T1000 (cell line): ENCODE measurements around the gene LDHA.
"Not testable (repeated sequence)": the region's sequence is repeated elsewhere in the genome, so short reads cannot be mapped to it uniquely, and the experiment has no call there.

Experiments used
- DNase-seq: peaks from one replicate; lab custom pipeline; 2025; ENCODE audit warnings: mixed read lengths; lab: John Stamatoyannopoulos, UW

The LDHA gene

DNA sequence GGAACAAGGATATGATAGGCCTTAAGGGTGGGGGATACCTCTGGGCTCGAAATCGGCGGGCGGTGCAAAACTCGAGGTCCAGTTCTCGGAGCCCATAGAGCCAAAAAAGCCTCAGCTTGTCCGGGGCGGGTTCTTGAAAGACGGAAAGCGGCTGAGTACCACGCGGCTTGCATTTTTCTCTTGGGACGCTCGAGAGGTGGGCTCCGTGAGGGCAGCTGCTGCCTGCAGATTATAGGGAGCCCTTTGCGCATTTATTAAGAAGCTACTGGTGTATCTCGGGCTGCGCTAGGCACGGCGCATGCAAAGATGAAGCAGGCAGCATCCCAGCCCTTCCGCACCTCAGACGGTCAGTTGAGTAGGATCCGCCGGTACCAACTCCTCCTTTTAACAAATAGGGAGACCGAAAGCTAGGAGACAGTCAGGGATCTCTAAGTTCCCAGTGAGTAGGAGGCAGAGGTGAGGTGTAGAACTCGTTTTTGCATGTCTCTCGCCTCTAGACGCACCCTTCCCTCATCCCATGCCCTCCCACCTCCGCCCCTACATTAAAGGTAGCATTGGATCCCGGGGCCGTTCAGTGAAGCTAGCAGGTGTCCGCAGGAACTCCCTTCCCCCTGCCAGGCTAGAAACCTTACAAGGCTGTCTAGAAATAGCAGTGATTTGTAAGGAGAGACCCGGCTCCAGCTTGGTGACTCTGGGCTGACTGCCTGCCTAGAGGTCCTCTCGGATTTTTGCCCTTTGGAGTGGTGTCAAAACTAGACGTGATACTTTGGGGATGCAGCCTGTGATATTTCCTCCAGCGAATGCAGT is 768 bp downstream of the LDHA start:
- DNase-seq = no peak

- DNase-seq = peak; percentile 92
These were observed 1.6 kb downstream of the LDHA start for GRCh38 chr11:18395735-18396504.

GRCh38 chr11:18397921-18398320 is 3.6 kb downstream of the LDHA start:
- DNase-seq = no peak

- DNase-seq = not testable (repeated sequence)
These were observed 6.7 kb downstream of the LDHA start for GRCh38 chr11:18401077-18401476.

GRCh38 chr11:18404062-18404461 is 9.7 kb downstream of the LDHA start:
- no peak for DNase-seq

DNA sequence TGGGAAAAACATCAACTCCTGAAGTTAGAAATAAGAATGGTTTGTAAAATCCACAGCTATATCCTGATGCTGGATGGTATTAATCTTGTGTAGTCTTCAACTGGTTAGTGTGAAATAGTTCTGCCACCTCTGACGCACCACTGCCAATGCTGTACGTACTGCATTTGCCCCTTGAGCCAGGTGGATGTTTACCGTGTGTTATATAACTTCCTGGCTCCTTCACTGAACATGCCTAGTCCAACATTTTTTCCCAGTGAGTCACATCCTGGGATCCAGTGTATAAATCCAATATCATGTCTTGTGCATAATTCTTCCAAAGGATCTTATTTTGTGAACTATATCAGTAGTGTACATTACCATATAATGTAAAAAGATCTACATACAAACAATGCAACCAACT is 13.0 kb downstream of the LDHA start:
- not testable (repeated sequence) for DNase-seq

GRCh38 chr11:18408558-18409291 is 14.4 kb downstream of the LDHA start:
- no peak for DNase-seq

DNA sequence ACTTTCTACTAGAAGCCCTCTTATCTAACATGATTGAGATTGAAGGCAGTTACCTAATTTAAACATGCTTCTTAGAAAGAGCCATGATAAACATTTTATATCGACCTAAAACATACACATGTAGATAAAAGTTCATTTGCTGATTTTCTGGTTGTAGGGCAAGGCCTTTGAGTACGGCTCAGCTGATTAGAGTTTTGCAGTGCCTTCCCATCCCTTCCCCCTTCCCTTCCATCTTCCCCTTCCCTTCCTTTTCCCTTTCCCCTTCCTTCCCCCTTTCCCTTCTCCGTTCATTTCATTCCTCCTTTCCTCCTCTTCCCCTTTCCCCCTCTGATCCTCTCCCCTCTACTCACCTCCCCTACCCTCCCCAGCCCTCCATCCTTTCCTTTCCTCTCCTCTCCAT is 22.1 kb downstream of the LDHA start:
- DNase-seq = no peak

- no peak for DNase-seq
These were observed 24.7 kb downstream of the LDHA start for GRCh38 chr11:18419040-18419439.

DNA sequence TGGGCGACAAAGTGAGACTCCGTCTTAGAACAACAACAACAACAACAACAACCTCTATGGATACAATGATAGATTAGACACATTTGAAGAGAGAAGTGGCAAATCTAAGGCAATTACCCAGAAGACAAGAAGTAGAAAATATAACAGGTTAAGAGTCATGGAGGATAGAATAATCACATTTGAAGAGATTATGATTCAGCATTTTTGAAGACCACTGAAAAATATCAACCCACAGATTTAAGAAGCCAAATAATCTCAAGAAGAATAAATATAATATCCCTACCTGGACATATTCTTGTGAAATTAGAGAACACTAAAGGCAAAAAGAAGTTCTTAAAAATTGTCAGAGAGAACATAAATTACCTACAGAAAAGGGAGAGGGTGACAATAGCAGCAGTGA is 25.7 kb downstream of the LDHA start:
- DNase-seq = no peak

GRCh38 chr11:18427240-18427639 is 32.9 kb downstream of the LDHA start:
- DNase-seq = no peak

GRCh38 chr11:18429332-18429731 is 35.0 kb downstream of the LDHA start:
- DNase-seq = no peak

- no peak for DNase-seq
These were observed 44.3 kb downstream of the LDHA start for GRCh38 chr11:18438691-18439090.

GRCh38 chr11:18449251-18449650 is 54.9 kb downstream of the LDHA start:
- DNase-seq = no peak

- DNase-seq = no peak
These were observed 58.6 kb downstream of the LDHA start for GRCh38 chr11:18452927-18453326.

- DNase-seq = no peak
These were observed 61.5 kb downstream of the LDHA start, which contains the start of gene LDHAL6A for GRCh38 chr11:18455686-18456372. LDHAL6A (plus strand) TSS chr11:18455856; CDS start chr11:18456681, 825 bp downstream.

DNA sequence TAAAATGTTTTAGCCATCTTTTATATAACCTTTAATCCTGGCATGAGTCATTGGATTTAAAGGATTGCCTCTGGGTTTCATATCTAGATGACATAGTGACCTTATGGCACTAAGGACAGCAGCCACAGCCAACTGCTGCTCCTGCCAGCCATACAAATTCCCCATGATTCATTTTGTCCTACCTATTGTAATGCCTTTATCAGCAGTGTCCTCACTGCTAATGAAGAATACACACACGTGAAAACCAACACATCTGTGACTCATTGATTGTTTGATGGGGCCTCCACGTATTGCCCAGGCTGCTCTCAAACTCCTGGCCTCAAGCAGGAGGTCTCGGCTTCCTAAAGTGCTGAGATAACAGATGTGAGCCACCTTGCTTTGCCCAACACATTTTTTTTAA is 63.1 kb downstream of the LDHA start:
- no peak for DNase-seq
